Hematopoietic multipotent progenitor cell treated with erythropoietin and hydrocortisone succinate and interleukin-3 and kit ligand, for 4 days (in vitro differentiated cells): ENCODE measurements around the gene SCT.

Source experiments
- DNase-seq: peaks from one replicate; pipeline ENCODE4 v3.0.0-alpha.2; 2015

Gene SCT

GRCh38 chr11:581752-582151 is 45.2 kb downstream of the SCT start:
- DNase-seq = no peak

- no peak for DNase-seq
Measured at GRCh38 chr11:581342-581741, 45.6 kb downstream of the SCT start.

DNA sequence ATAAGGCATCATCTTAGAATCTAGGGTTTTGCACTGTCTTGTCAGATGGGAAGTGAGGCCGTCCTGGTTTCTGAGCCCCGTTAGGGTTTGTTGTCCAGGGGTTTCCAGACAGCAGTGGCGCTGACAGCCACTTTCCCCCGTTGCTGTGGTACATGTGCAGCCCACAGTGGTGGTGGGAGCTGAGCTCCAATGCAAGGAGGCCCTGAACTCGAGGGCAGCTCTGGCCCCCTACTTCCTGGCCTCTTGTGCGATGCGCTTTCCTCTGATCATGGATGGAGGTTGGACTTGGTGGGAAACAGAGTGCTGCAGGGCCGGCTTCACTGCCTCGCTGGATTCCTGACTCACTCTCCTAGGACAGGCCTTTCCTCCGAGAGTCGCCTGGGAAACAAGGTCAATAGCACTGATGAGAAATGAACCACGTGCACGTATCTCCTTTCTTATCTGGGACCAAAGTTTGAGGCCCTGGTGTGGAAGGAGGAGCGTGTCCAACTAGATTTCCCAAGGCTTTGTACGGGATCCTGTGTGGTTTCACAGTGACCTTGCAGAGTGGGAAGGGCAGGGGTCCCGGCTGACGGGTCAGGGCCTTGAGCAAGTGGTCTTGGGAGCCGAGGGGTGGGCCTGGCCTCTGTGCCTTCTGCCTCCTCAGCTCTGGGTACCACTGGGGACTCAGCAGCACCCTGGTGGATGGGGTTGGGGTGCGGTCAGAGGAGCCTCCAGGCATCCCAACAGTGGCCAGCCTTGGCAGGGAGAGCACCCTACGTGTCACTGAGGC is 47.0 kb downstream of the SCT start:
- DNase-seq = no peak

DNA sequence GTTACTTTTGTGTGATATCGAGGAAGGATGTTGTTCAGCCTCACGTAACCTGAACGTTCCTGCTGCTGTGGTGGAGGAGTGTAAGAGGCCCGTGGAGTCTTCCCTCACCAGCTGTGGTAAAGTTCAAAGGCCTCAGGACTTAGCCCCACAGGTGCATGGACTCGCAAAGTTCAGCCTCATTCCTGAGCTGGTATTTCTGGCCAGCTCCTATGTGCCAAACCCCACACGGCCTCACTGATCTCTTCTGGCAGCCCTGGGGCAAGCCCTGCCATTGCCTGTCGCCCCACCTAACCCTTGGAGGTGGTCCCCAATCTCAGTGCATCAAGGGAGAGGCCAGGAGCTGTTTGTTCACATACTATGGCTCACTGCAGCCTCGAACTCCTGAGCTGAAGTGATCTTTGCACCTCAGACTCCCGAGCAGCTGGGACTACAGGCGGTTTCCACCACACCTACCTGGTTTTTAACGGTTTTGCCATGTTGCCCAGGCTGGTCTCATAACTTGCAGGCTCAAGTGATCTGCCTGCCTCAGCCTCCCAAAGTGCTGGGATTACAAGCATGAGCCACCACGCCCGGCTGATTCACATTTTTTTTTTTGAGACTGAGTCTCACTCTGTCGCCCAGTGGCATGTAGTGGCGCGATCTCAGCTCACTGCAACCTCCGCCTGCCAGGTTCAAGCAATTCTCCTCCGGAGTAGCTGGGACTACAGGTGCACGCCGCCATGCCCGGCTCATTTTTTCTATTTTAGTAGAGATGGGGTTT is 48.5 kb downstream of the SCT start:
- DNase-seq = no peak

DNA sequence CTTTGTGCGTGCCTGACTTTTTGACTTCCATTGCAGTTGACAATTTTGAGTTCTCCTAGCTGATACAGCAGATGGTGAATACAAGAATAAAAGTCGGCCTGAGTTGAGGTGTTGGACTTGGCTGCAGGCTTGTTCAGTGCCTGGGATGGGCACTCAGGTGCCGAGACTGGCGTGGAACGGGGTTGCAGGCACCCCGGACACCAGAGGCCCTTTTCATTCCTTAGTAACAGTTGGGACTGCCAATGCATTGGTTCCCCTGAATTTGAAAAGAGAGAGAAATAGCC is 49.4 kb downstream of the SCT start:
- DNase-seq = no peak

DNA sequence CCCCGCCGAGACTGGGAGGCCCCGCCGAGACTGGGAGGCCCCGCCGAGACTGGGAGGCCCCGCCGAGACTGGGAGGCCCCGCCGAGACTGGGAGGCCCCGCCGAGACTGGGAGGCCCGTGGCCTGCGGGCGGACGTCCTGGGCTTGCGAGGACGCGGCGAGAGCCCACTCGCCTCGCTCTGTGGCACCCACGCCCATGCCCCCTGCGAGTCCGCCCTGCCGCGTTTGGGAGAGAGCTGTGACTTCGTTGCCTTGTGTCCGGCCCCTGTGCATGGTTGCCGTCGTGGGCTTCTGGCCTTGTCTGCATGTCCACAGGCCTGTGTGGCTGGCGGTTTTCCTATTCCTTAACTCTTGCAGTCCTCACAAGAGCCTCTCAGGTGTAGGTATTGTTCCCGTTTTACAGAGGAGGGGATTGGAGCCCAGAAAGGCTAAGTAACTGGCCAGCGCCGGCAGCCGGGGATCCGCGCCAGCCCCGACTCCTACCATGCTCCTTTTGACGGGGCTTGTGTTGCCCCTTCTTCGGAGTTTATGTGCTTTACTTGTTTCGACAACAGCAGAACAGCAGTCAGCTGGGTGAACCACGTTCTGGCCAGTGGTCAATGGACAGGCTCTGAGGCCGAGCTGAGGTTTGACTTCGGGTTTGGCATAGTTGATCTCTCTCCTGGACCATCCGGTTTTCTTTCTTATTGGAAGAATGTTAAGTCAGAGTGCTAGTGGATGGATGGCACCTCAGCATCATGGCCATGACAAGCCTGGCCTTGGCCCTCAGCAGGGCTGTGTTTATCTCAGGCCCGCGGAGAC is 50.0 kb downstream of the SCT start:
- DNase-seq = peak; percentile 28
